GM12878 (cell line): ENCODE results near the gene COL23A1. TPM values are rescaled to one million over a fixed set of nuclear protein-coding genes. Genes with fewer than 3 reads are reported as not detected.

ENCODE experiments used
- ATAC-seq: fragments of 200-7000 bp; cut with Tn5 transposase; 3 replicates; pipeline ENCODE4 v1.9.1; 2020; ENCODE audit warnings: mild to moderate bottlenecking, moderate library complexity
- BruUV-seq: library from RNA; stranded (reverse); fragments of 400-500 nt; replicated peaks from 2 replicates; lab custom pipeline; 2021; lab: Mats Ljungman, UMichigan
- CTCF ChIA-PET: fragments of 300-600 bp; sonication (Branson Sonifier 250); formaldehyde crosslinking; extraction: SDS; loops from one replicate; lab custom pipeline; 2021; ENCODE audit warnings: inconsistent platforms; lab: Yijun Ruan, JAX
- POLR2A ChIA-PET: fragments of 350-600 bp; formaldehyde crosslinking; extraction: SDS; loops from one replicate; lab custom pipeline; 2021; ENCODE audit warnings: inconsistent platforms; lab: Charles Lee
- RAD21 ChIA-PET: fragments of 300-600 bp; sonication (Branson Sonifier 250); formaldehyde crosslinking; loops from one replicate; lab custom pipeline; 2023; ENCODE audit warnings: antibody characterized with exemption; ENCODE audit not compliant: unreplicated experiment; lab: Charles Lee
- SMC1A ChIA-PET: fragments of 300-600 bp; sonication (Branson Sonifier 250); formaldehyde crosslinking; loops from one replicate; lab custom pipeline; 2023; ENCODE audit not compliant: unreplicated experiment, uncharacterized antibody; lab: Charles Lee
- DNase-seq: peaks from one replicate; pipeline ENCODE4 v3.0.0-alpha.2; 2011; ENCODE audit warnings: low read depth, low spot score
- FAIRE-seq: peaks from 3 replicates; lab custom pipeline; 2011; peaks lifted over from hg19 to GRCh38; lab: Jason Lieb, UNC
- H2AFZ ChIP-seq: 2 replicates; pipeline ENCODE4 v1.6.0; 2011; ENCODE audit warnings: low read depth, low read length, control low read depth; ENCODE audit not compliant: control insufficient read depth
- H3K27ac ChIP-seq: 2 replicates; pipeline ENCODE4 v1.5.1; 2011; ENCODE audit warnings: control low read depth; ENCODE audit not compliant: control insufficient read depth, insufficient read depth
- H3K27me3 ChIP-seq, 2 experiments: replicated peaks in 1 of 2; 2 replicates each; pipeline versions ENCODE4 v1.6.0 to v1.6.1; 2011; ENCODE audit warnings: low read length in 1 of 2; ENCODE audit not compliant: control insufficient read depth in 2 of 2, insufficient read depth in 2 of 2
- H3K36me3 ChIP-seq, 2 experiments: 2 replicates each; pipeline ENCODE4 v1.5.1; 2011; ENCODE audit warnings: low read length in 1 of 2; ENCODE audit not compliant: control insufficient read depth in 2 of 2, insufficient read depth in 2 of 2
- H3K4me1 ChIP-seq: 2 replicates; pipeline ENCODE4 v1.6.1; 2011; ENCODE audit warnings: mild to moderate bottlenecking, low read length, moderate library complexity, mixed read lengths; ENCODE audit not compliant: control insufficient read depth, insufficient read depth
- H3K4me2 ChIP-seq: 2 replicates; pipeline ENCODE4 v1.6.0; 2011; ENCODE audit warnings: control low read depth; ENCODE audit not compliant: control insufficient read depth, insufficient read depth
- H3K4me3 ChIP-seq: fragments of 200-600 bp; sonication (generic); 2 replicates; pipeline ENCODE4 v1.5.1; 2016
- H3K79me2 ChIP-seq: 2 replicates; pipeline ENCODE4 v1.6.0; 2011; ENCODE audit warnings: low read length; ENCODE audit not compliant: control insufficient read depth, insufficient read depth
- H3K9ac ChIP-seq: 2 replicates; pipeline ENCODE4 v1.8.0; 2011; ENCODE audit warnings: low read length, control low read depth, mixed read lengths; ENCODE audit not compliant: control insufficient read depth, insufficient read depth
- H3K9me3 ChIP-seq: replicated peaks from 3 replicates; pipeline ENCODE4 v1.5.1; 2011; ENCODE audit warnings: mild to moderate bottlenecking, low read length; ENCODE audit not compliant: control insufficient read depth, insufficient read depth
- H4K20me1 ChIP-seq: 2 replicates; pipeline ENCODE4 v1.6.0; 2011; ENCODE audit not compliant: control insufficient read depth, insufficient read depth
- EED ChIP-seq: sonication (generic); IDR thresholded peaks from 2 replicates; pipeline ENCODE4 v1.6.1; 2016; ENCODE audit warnings: antibody characterized with exemption, low read depth
- JUNB ChIP-seq: IDR thresholded peaks from 2 replicates; pipeline ENCODE4 v1.6.1; 2016; ENCODE audit warnings: antibody characterized with exemption, mild to moderate bottlenecking
- MYB ChIP-seq: fragments of 150-350 bp; IDR thresholded peaks from 2 replicates; pipeline ENCODE4 v1.6.1; 2014; ENCODE audit warnings: mild to moderate bottlenecking, low read depth, low read length, borderline replicate concordance
- POU2F2 ChIP-seq: IDR thresholded peaks from 3 replicates; pipeline ENCODE4 v1.6.1; 2011; ENCODE audit warnings: low read depth, mild to moderate bottlenecking, low read length, borderline replicate concordance
- RELA ChIP-seq: fragments of 450-650 bp; IDR thresholded peaks from 2 replicates; pipeline ENCODE4 v1.8.0; 2014; ENCODE audit warnings: borderline replicate concordance; ENCODE audit not compliant: partially characterized antibody
- SRF ChIP-seq, 2 experiments: IDR thresholded peaks; 2 replicates each; pipeline ENCODE4 v1.6.1; 2011; ENCODE audit warnings: low read depth in 2 of 2, low read length in 2 of 2, mild to moderate bottlenecking in 1 of 2, moderate library complexity in 1 of 2
- WRNIP1 ChIP-seq: IDR thresholded peaks from 2 replicates; pipeline ENCODE4 v1.6.1; 2011; ENCODE audit warnings: low read depth, low read length, improper control_type of control experiment, borderline replicate concordance
- ZNF274 ChIP-seq: IDR thresholded peaks from one replicate; pipeline ENCODE4 v1.8.0; 2011; ENCODE audit not compliant: insufficient read length, insufficient read depth
- ZZZ3 ChIP-seq: IDR thresholded peaks from 2 replicates; pipeline ENCODE4 v1.6.1; 2011; ENCODE audit warnings: low read depth; ENCODE audit not compliant: control insufficient read depth, insufficient read length
- WGBS: methylation state at CpG from one replicate; pipeline ENCODE4 v1.1.6; 2016; ENCODE audit warnings: low lambda C conversion rate; ENCODE audit not compliant: insufficient replicate concordance, insufficient coverage; ENCODE audit errors: missing lambda C conversion rate; 5-methylcytosine and 5-hydroxymethylcytosine counted together
- in situ Hi-C: fragments of 300-500 bp; cut with MboI; formaldehyde crosslinking; loops from 9 replicates; pipeline ENCODE4 v1.14.3; 2018; ENCODE audit warnings: mixed read lengths
- intact Hi-C: fragments of 100-400 bp; cut with micrococcal nuclease; formaldehyde crosslinking; loops from one replicate; pipeline ENCODE4 v1.14.2; 2022; ENCODE audit not compliant: unreplicated experiment
- polyA plus RNA-seq, 11 experiments: library from polyadenylated mRNA; depleted of rRNA in 4 of 11; unstranded in 6 of 11; stranded (reverse) in 5 of 11; fragments of >200 nt; fragmentation: Nextera tagmentation in 4 of 11; fragmentation: Illumina TruSeq in 1 of 11; extraction: Ambion mirVana in 4 of 11; extraction: Trizol in 1 of 11; gene quantifications; 1 replicate in 1 of 11; 2 replicates in 10 of 11; pipeline versions ENCODE4 v1.2.1 to v1.2.3, GENCODE V29; 2011 to 2016; ENCODE audit warnings: inconsistent platforms in 2 of 11, missing spikeins in 2 of 11, low read depth in 1 of 11
- total RNA-seq, 4 experiments: library from RNA; depleted of rRNA in 3 of 4; stranded (reverse); fragments of >200 nt in 3 of 4; fragmentation: Illumina TruSeq in 1 of 4; extraction: Trizol in 1 of 4; gene quantifications; 2 replicates each; pipeline versions ENCODE4 v1.2.1 to v1.2.3, GENCODE V29; 2013 to 2021
- TF ChIP-seq, protein P1 (sequence below): IDR thresholded peaks from 2 replicates; pipeline ENCODE4 v1.6.1; 2011; ENCODE audit warnings: borderline replicate concordance, low read depth, mild to moderate bottlenecking, moderate library complexity, mixed read lengths, low read length; ENCODE audit not compliant: insufficient read depth; ENCODE audit errors: extremely low read length
- TF ChIP-seq, protein P2 (sequence below): fragments of 450-650 bp; IDR thresholded peaks from 2 replicates; pipeline ENCODE4 v1.6.1; 2017; ENCODE audit warnings: low read depth, mild to moderate bottlenecking, moderate library complexity
- TF ChIP-seq, protein P3 (sequence below): fragments of 450-650 bp; IDR thresholded peaks from 2 replicates; pipeline ENCODE4 v1.6.1; 2018; ENCODE audit warnings: mild to moderate bottlenecking, low read depth, moderate library complexity; ENCODE audit not compliant: partially characterized antibody
- TF ChIP-seq, protein P4 (sequence below): fragments of 450-650 bp; IDR thresholded peaks from 2 replicates; pipeline ENCODE4 v1.6.1; 2017; ENCODE audit warnings: mild to moderate bottlenecking
- TF ChIP-seq, protein P5 (sequence below): fragments of 450-650 bp; IDR thresholded peaks from 2 replicates; pipeline ENCODE4 v1.6.1; 2017; ENCODE audit warnings: borderline replicate concordance

Gene COL23A1
- total and polyA plus RNA-seq, 10 of the 15 experiments (the other 5 are each of a cell fraction or from before 2014, with no cell fraction given): 0.03 to 0.83 (median 0.09) TPM; not detected in 5

DNA sequence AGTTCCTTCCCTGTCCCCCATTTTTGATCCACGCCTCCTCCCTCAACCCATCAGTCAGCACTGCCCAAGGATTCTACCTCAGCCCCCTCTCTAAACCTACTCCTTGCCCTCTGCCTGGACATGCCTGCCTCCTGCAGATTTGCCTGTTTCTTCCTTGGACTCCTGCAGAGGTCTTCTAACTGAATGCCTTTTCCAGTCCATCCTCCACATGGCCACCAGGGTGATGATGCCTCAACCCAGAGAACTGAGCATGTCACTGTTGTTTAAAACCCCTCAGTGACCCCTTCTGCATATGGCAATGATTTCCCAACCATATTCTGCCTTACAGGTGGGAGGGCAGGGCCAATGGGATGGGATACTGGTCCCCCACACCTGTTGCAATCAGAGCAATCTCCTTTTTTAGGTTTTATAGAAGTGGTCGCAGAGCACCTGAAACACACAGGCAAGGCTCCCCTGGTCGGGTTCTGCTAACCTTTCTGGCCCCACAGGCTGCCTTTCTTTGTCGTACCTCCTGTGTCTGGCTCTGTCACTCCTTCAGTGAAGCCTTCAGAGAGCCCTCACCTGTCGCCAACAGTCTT lies 366.9 kb downstream of the COL23A1 start:
- H2AFZ ChIP-seq: no peak overlapping the region
- no peaks in the 10 kb centered on the region for H3K79me2 ChIP-seq
- POLR2A ChIA-PET: no interaction called here
- DNase-seq (no peak), FAIRE-seq (no peak), ATAC-seq (no peak)
- H3K4me1 ChIP-seq: no peaks in the 10 kb centered on the region
- no peaks in the 10 kb centered on the region for H3K27me3 ChIP-seq
- WGBS: 80% methylated on average over 5 of the region's 5 CpGs
- SMC1A ChIA-PET: no interaction called here
- intact Hi-C loops: no loop called here
- no peak overlapping the region for H3K4me2 ChIP-seq
- H3K36me3 ChIP-seq: peaks cover 3 to 13% of the 10 kb centered on the region in 2 experiments; a peak in 3 of 4 replicates
- H3K9me3 ChIP-seq: no peaks in the 10 kb centered on the region
- BruUV-seq: no TSS peak
- RAD21 ChIA-PET: no interaction called here
- H4K20me1 ChIP-seq: no peaks in the 10 kb centered on the region
- CTCF ChIA-PET: no interaction called here
- no peak overlapping the region for H3K27ac ChIP-seq
- in situ Hi-C loops: no loop called here
- H3K4me3 ChIP-seq: no peak overlapping the region
- no peak overlapping the region for H3K9ac ChIP-seq
- TF ChIP-seq EED: no peak
- TF ChIP-seq, protein P1, sequence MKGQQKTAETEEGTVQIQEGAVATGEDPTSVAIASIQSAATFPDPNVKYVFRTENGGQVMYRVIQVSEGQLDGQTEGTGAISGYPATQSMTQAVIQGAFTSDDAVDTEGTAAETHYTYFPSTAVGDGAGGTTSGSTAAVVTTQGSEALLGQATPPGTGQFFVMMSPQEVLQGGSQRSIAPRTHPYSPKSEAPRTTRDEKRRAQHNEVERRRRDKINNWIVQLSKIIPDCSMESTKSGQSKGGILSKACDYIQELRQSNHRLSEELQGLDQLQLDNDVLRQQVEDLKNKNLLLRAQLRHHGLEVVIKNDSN: no peak
- no peak for TF ChIP-seq MYB
- no peak for TF ChIP-seq ZNF274
- TF ChIP-seq, protein P2, sequence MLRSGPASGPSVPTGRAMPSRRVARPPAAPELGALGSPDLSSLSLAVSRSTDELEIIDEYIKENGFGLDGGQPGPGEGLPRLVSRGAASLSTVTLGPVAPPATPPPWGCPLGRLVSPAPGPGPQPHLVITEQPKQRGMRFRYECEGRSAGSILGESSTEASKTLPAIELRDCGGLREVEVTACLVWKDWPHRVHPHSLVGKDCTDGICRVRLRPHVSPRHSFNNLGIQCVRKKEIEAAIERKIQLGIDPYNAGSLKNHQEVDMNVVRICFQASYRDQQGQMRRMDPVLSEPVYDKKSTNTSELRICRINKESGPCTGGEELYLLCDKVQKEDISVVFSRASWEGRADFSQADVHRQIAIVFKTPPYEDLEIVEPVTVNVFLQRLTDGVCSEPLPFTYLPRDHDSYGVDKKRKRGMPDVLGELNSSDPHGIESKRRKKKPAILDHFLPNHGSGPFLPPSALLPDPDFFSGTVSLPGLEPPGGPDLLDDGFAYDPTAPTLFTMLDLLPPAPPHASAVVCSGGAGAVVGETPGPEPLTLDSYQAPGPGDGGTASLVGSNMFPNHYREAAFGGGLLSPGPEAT: no peak
- TF ChIP-seq, protein P3, sequence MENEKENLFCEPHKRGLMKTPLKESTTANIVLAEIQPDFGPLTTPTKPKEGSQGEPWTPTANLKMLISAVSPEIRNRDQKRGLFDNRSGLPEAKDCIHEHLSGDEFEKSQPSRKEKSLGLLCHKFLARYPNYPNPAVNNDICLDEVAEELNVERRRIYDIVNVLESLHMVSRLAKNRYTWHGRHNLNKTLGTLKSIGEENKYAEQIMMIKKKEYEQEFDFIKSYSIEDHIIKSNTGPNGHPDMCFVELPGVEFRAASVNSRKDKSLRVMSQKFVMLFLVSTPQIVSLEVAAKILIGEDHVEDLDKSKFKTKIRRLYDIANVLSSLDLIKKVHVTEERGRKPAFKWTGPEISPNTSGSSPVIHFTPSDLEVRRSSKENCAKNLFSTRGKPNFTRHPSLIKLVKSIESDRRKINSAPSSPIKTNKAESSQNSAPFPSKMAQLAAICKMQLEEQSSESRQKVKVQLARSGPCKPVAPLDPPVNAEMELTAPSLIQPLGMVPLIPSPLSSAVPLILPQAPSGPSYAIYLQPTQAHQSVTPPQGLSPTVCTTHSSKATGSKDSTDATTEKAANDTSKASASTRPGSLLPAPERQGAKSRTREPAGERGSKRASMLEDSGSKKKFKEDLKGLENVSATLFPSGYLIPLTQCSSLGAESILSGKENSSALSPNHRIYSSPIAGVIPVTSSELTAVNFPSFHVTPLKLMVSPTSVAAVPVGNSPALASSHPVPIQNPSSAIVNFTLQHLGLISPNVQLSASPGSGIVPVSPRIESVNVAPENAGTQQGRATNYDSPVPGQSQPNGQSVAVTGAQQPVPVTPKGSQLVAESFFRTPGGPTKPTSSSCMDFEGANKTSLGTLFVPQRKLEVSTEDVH: no peak
- TF ChIP-seq ZZZ3: no peak
- TF ChIP-seq, protein P4, sequence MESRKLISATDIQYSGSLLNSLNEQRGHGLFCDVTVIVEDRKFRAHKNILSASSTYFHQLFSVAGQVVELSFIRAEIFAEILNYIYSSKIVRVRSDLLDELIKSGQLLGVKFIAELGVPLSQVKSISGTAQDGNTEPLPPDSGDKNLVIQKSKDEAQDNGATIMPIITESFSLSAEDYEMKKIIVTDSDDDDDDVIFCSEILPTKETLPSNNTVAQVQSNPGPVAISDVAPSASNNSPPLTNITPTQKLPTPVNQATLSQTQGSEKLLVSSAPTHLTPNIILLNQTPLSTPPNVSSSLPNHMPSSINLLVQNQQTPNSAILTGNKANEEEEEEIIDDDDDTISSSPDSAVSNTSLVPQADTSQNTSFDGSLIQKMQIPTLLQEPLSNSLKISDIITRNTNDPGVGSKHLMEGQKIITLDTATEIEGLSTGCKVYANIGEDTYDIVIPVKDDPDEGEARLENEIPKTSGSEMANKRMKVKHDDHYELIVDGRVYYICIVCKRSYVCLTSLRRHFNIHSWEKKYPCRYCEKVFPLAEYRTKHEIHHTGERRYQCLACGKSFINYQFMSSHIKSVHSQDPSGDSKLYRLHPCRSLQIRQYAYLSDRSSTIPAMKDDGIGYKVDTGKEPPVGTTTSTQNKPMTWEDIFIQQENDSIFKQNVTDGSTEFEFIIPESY: no peak
- no peak for TF ChIP-seq RELA
- no peak for TF ChIP-seq SRF (IDR thresholded peaks at IDR 0.05; ENCODE audit: low read depth in 2 of 2, low read length in 2 of 2)
- no peak for TF ChIP-seq POU2F2
- TF ChIP-seq WRNIP1: no peak
- no peak for TF ChIP-seq JUNB
- TF ChIP-seq, protein P5, sequence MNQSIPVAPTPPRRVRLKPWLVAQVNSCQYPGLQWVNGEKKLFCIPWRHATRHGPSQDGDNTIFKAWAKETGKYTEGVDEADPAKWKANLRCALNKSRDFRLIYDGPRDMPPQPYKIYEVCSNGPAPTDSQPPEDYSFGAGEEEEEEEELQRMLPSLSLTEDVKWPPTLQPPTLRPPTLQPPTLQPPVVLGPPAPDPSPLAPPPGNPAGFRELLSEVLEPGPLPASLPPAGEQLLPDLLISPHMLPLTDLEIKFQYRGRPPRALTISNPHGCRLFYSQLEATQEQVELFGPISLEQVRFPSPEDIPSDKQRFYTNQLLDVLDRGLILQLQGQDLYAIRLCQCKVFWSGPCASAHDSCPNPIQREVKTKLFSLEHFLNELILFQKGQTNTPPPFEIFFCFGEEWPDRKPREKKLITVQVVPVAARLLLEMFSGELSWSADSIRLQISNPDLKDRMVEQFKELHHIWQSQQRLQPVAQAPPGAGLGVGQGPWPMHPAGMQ: no peak
